Measurements from ENCODE around the gene TXNL4A.

GRCh38 chr18:79935098-79935480 is 53.3 kb downstream of the TXNL4A start:
- TF ChIP-seq ZEB2 (tag by site-specific recombination; IDR thresholded peaks at IDR 0.05) (no peak), ZNF24 (tag by site-specific recombination; IDR thresholded peaks at IDR 0.05) (no peak), ZNF677 (tag by site-specific recombination; IDR thresholded peaks at IDR 0.05) (no peak), ZNF146 (tag by site-specific recombination; IDR thresholded peaks at IDR 0.05) (no peak), PRDM2 (tag by site-specific recombination; IDR thresholded peaks at IDR 0.05; ENCODE audit: borderline replicate concordance) (no peak)
- TF ChIP-seq, protein P1, sequence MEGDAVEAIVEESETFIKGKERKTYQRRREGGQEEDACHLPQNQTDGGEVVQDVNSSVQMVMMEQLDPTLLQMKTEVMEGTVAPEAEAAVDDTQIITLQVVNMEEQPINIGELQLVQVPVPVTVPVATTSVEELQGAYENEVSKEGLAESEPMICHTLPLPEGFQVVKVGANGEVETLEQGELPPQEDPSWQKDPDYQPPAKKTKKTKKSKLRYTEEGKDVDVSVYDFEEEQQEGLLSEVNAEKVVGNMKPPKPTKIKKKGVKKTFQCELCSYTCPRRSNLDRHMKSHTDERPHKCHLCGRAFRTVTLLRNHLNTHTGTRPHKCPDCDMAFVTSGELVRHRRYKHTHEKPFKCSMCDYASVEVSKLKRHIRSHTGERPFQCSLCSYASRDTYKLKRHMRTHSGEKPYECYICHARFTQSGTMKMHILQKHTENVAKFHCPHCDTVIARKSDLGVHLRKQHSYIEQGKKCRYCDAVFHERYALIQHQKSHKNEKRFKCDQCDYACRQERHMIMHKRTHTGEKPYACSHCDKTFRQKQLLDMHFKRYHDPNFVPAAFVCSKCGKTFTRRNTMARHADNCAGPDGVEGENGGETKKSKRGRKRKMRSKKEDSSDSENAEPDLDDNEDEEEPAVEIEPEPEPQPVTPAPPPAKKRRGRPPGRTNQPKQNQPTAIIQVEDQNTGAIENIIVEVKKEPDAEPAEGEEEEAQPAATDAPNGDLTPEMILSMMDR (tag by site-specific recombination; IDR thresholded peaks at IDR 0.05), result no peak

All from HEK293 (cell line).